Measurements from ENCODE around the gene TM4SF5.

DNA sequence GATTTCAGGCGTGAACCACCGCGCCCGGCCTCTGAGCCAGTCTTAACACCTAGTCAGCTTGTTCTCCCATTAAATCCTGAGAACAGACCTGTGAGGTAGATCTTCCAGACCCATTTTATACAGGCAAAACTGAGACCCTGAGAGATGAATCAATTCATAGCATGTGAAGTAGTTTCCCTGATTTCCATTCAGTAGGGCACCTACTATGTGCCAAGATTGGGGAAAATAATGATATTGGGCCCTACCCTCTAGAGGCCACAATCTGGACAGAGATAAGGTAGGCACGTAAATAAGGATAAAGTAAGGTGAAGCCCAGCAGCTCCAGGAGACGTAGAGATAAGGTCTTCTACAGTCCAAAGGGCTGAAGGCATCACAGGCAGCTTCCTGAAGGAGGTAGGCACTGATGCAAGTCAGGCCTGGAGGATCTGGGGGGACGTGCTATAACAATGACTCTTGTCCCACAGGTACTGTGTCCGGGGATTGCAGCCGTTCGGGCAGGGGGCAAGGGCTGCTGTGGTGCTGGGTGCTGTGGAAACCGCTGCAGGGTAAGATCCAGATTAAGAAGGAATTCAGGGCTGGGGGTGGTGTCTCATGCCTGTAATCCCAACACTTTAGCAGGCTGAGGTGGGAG, 8.8 kb downstream of the TM4SF5 start:
- no peak for TF ChIP-seq EP300 (conservative IDR thresholded peaks at IDR 0.05; ENCODE audit: poor library complexity, severe bottlenecking)
- TF ChIP-seq, protein P1, sequence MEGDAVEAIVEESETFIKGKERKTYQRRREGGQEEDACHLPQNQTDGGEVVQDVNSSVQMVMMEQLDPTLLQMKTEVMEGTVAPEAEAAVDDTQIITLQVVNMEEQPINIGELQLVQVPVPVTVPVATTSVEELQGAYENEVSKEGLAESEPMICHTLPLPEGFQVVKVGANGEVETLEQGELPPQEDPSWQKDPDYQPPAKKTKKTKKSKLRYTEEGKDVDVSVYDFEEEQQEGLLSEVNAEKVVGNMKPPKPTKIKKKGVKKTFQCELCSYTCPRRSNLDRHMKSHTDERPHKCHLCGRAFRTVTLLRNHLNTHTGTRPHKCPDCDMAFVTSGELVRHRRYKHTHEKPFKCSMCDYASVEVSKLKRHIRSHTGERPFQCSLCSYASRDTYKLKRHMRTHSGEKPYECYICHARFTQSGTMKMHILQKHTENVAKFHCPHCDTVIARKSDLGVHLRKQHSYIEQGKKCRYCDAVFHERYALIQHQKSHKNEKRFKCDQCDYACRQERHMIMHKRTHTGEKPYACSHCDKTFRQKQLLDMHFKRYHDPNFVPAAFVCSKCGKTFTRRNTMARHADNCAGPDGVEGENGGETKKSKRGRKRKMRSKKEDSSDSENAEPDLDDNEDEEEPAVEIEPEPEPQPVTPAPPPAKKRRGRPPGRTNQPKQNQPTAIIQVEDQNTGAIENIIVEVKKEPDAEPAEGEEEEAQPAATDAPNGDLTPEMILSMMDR (IDR thresholded peaks at IDR 0.05; ENCODE audit: poor library complexity, severe bottlenecking), result no peak
- no peak for TF ChIP-seq POLR2AphosphoS5 (IDR thresholded peaks at IDR 0.05)
- no peak for TF ChIP-seq EZH2 (IDR thresholded peaks at IDR 0.05; ENCODE audit: borderline replicate concordance, insufficient read depth, low read length, poor library complexity, severe bottlenecking)
- no peak for TF ChIP-seq RAD21 (conservative IDR thresholded peaks at IDR 0.05)
- TF ChIP-seq, protein P2, sequence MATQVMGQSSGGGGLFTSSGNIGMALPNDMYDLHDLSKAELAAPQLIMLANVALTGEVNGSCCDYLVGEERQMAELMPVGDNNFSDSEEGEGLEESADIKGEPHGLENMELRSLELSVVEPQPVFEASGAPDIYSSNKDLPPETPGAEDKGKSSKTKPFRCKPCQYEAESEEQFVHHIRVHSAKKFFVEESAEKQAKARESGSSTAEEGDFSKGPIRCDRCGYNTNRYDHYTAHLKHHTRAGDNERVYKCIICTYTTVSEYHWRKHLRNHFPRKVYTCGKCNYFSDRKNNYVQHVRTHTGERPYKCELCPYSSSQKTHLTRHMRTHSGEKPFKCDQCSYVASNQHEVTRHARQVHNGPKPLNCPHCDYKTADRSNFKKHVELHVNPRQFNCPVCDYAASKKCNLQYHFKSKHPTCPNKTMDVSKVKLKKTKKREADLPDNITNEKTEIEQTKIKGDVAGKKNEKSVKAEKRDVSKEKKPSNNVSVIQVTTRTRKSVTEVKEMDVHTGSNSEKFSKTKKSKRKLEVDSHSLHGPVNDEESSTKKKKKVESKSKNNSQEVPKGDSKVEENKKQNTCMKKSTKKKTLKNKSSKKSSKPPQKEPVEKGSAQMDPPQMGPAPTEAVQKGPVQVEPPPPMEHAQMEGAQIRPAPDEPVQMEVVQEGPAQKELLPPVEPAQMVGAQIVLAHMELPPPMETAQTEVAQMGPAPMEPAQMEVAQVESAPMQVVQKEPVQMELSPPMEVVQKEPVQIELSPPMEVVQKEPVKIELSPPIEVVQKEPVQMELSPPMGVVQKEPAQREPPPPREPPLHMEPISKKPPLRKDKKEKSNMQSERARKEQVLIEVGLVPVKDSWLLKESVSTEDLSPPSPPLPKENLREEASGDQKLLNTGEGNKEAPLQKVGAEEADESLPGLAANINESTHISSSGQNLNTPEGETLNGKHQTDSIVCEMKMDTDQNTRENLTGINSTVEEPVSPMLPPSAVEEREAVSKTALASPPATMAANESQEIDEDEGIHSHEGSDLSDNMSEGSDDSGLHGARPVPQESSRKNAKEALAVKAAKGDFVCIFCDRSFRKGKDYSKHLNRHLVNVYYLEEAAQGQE (IDR thresholded peaks at IDR 0.05; ENCODE audit: borderline replicate concordance), result no peak
- no peak for TF ChIP-seq SMC3 (conservative IDR thresholded peaks at IDR 0.05; ENCODE audit: poor library complexity)
- TF ChIP-seq TAF1 (IDR thresholded peaks at IDR 0.05; ENCODE audit: low read depth), result no peak
